ENCODE results near the gene TMEM222.

TMEM222 gene

GRCh38 chr1:27366411-27367159 is 44.6 kb downstream of the TMEM222 start, which contains the start of gene MAP3K6:
Gene MAP3K6, minus strand, starts transcription at chr1:27366961. Its CDS starts 364 bp downstream, at chr1:27366597.
- Histone ChIP-seq H3K27me3 (no peaks in the 10 kb centered on the region), H3K36me3 (no peaks in the 10 kb centered on the region), H3K9me3 (no peaks in the 10 kb centered on the region), H3K4me1 (no peaks in the 10 kb centered on the region; the same call in 1 of the 2 replicates), H3K4me3 (ENCODE audit: low read depth, low read length) (peak within 1 kb of the TSS; percentile 63)
- peak; percentile 18; the same call in 1 of the 2 replicates for TF ChIP-seq CTCF (IDR thresholded peaks at IDR 0.05; ENCODE audit: low read depth, low read length)
- peak; percentile 62 for DNase-seq

GRCh38 chr1:27367160-27367650 is 45.2 kb downstream of the TMEM222 start:
- peak overlapping the region; percentile 63 for H3K4me3 ChIP-seq (ENCODE audit: low read depth, low read length)
- TF ChIP-seq CTCF (IDR thresholded peaks at IDR 0.05; ENCODE audit: low read depth, low read length): no peak
- no peaks in the 10 kb centered on the region for H3K9me3 ChIP-seq
- H3K27me3 ChIP-seq: no peaks in the 10 kb centered on the region
- no peaks in the 10 kb centered on the region for H3K36me3 ChIP-seq
- no peak for DNase-seq
- no peaks in the 10 kb centered on the region; the same call in 1 of the 2 replicates for H3K4me1 ChIP-seq

GRCh38 chr1:27368869-27369582 is 47.1 kb downstream of the TMEM222 start:
- H3K4me3 ChIP-seq (ENCODE audit: low read depth, low read length): no peak overlapping the region
- no peaks in the 10 kb centered on the region for H3K36me3 ChIP-seq
- no peak for TF ChIP-seq CTCF (IDR thresholded peaks at IDR 0.05; ENCODE audit: low read depth, low read length)
- H3K9me3 ChIP-seq: no peaks in the 10 kb centered on the region
- no peak for DNase-seq
- no peaks in the 10 kb centered on the region for H3K27me3 ChIP-seq
- H3K4me1 ChIP-seq: no peaks in the 10 kb centered on the region; the same call in 1 of the 2 replicates

GRCh38 chr1:27372022-27372807 is 50.3 kb downstream of the TMEM222 start:
- H3K4me1 ChIP-seq: no peaks in the 10 kb centered on the region
- no peaks in the 10 kb centered on the region for H3K9me3 ChIP-seq
- H3K4me3 ChIP-seq (ENCODE audit: low read depth, low read length): no peak overlapping the region
- no peak for TF ChIP-seq CTCF (IDR thresholded peaks at IDR 0.05; ENCODE audit: low read depth, low read length)
- no peaks in the 10 kb centered on the region for H3K36me3 ChIP-seq
- H3K27me3 ChIP-seq: no peaks in the 10 kb centered on the region
- DNase-seq: no peak

GRCh38 chr1:27372808-27373690 is 51.1 kb downstream of the TMEM222 start:
- no peak for DNase-seq
- H3K36me3 ChIP-seq: no peaks in the 10 kb centered on the region
- H3K4me1 ChIP-seq: no peaks in the 10 kb centered on the region
- TF ChIP-seq CTCF (IDR thresholded peaks at IDR 0.05; ENCODE audit: low read depth, low read length): peak; percentile 36
- no peaks in the 10 kb centered on the region for H3K27me3 ChIP-seq
- H3K9me3 ChIP-seq: no peaks in the 10 kb centered on the region
- no peak overlapping the region for H3K4me3 ChIP-seq (ENCODE audit: low read depth, low read length)

Data from BE2C (cell line).